Breast epithelium (tissue), 3 donors: ENCODE measurements around the gene AAGAB.

Experiments used
- POLR2AphosphoS5 ChIP-seq, 3 donors: sonication (generic); formaldehyde crosslinking; IDR thresholded peaks; one replicate each; pipeline ENCODE4 v1.6.1; 2017; ENCODE audit warnings: antibody characterized with exemption in 3 of 3
- TF ChIP-seq, protein P1 (sequence below), 3 donors: fragments of 450-650 bp; IDR thresholded peaks; one replicate each; pipeline ENCODE4 v1.5.1; 2016 to 2017; ENCODE audit warnings: antibody characterized with exemption in 3 of 3, mild to moderate bottlenecking in 3 of 3, moderate library complexity in 3 of 3

DNA sequence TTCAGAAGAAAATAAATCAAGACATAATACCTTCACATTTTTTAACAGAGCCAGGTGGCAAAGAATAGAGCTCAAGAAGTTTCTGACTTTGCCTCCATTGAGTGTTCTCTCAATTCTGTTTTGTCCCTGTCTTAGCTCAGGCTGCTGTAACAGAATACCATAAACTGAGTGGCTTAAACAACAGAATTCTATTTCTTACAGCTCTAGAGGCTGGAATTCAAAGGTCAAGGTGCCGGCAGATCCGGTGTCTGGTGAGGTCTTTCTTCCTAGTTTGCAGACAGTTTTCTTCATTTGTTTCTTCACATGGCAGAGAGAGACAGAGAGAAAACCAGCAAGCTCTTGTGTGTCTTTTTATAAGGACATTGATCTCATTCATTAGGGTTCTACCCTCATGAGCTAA is 25.8 kb upstream of the AAGAB start:
- TF ChIP-seq, protein P1, sequence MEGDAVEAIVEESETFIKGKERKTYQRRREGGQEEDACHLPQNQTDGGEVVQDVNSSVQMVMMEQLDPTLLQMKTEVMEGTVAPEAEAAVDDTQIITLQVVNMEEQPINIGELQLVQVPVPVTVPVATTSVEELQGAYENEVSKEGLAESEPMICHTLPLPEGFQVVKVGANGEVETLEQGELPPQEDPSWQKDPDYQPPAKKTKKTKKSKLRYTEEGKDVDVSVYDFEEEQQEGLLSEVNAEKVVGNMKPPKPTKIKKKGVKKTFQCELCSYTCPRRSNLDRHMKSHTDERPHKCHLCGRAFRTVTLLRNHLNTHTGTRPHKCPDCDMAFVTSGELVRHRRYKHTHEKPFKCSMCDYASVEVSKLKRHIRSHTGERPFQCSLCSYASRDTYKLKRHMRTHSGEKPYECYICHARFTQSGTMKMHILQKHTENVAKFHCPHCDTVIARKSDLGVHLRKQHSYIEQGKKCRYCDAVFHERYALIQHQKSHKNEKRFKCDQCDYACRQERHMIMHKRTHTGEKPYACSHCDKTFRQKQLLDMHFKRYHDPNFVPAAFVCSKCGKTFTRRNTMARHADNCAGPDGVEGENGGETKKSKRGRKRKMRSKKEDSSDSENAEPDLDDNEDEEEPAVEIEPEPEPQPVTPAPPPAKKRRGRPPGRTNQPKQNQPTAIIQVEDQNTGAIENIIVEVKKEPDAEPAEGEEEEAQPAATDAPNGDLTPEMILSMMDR (IDR thresholded peaks at IDR 0.05) = no peak
- no peak for TF ChIP-seq POLR2AphosphoS5 (IDR thresholded peaks at IDR 0.05)
